D341Med (cell line): ENCODE measurements around the gene SNRNP25.
"Not testable (repeated sequence)": the region's sequence is repeated elsewhere in the genome, so short reads cannot be mapped to it uniquely, and the experiment has no call there.

Source experiments
- DNase-seq: peaks from one replicate; pipeline ENCODE4 v3.0.0; 2012; ENCODE audit warnings: low spot score

SNRNP25 gene

GRCh38 chr16:42069-42457 lies 11.6 kb upstream of the SNRNP25 start:
- no peak for DNase-seq

- no peak for DNase-seq
These were observed 10.9 kb upstream of the SNRNP25 start for GRCh38 chr16:42691-43090.

- DNase-seq, result no peak
These were observed 10.3 kb upstream of the SNRNP25 start for GRCh38 chr16:43294-43693.

GRCh38 chr16:44655-45054 lies 9.0 kb upstream of the SNRNP25 start:
- DNase-seq, result no peak

- DNase-seq, result no peak
These were observed 8.2 kb upstream of the SNRNP25 start for GRCh38 chr16:45454-45853.

GRCh38 chr16:46510-46909 lies 7.1 kb upstream of the SNRNP25 start:
- not testable (repeated sequence) for DNase-seq

GRCh38 chr16:47234-47633 lies 6.4 kb upstream of the SNRNP25 start:
- DNase-seq, result no peak

- no peak for DNase-seq
These were observed 2.6 kb upstream of the SNRNP25 start for GRCh38 chr16:50769-51591.

- DNase-seq, result no peak
These were observed 581 bp downstream of the SNRNP25 start for GRCh38 chr16:54237-54581.

GRCh38 chr16:55571-56136 lies 2.0 kb downstream of the SNRNP25 start:
- DNase-seq, result no peak

- DNase-seq, result no peak
These were observed 2.8 kb downstream of the SNRNP25 start for GRCh38 chr16:56231-56927.

GRCh38 chr16:57711-58110 lies 4.1 kb downstream of the SNRNP25 start:
- no peak for DNase-seq

GRCh38 chr16:58491-59439 lies 5.1 kb downstream of the SNRNP25 start:
- no peak for DNase-seq

GRCh38 chr16:59440-60059 lies 5.9 kb downstream of the SNRNP25 start:
- DNase-seq, result no peak

GRCh38 chr16:60166-60565 lies 6.5 kb downstream of the SNRNP25 start:
- no peak for DNase-seq

GRCh38 chr16:60929-61878 lies 7.6 kb downstream of the SNRNP25 start:
- DNase-seq, result no peak

- DNase-seq, result no peak
These were observed 8.3 kb downstream of the SNRNP25 start for GRCh38 chr16:61879-62281.

- DNase-seq, result no peak
These were observed 8.8 kb downstream of the SNRNP25 start for GRCh38 chr16:62283-62967.

- DNase-seq, result no peak
These were observed 9.4 kb downstream of the SNRNP25 start for GRCh38 chr16:62968-63391.

GRCh38 chr16:63466-63865 lies 9.8 kb downstream of the SNRNP25 start:
- DNase-seq, result no peak
